Left renal pelvis (tissue), 4 donors: Measurements from ENCODE around the gene SGTA. TPM values are rescaled to one million over a fixed set of nuclear protein-coding genes. Genes with fewer than 3 reads are reported as not detected.
"Not testable (repeated sequence)": the region's sequence is repeated elsewhere in the genome, so short reads cannot be mapped to it uniquely, and the experiment has no call there.

Source experiments
- DNase-seq, 4 donors: peaks; one replicate each; pipeline ENCODE4 v3.0.0-alpha.2; 2013; ENCODE audit warnings: low read depth in 4 of 4, low spot score in 3 of 4
- polyA plus RNA-seq, 4 donors: library from polyadenylated mRNA; unstranded; fragments of 120-200 nt; gene quantifications; one replicate each; pipeline ENCODE4 v1.2.1, GENCODE V29; 2013; ENCODE audit not compliant: insufficient read length in 4 of 4

The SGTA gene
- polyA plus RNA-seq, 4 donors = 41.8 to 64.0 (median 50.8) TPM

- DNase-seq = no peak
These were observed 66.1 kb downstream of the SGTA start for GRCh38 chr19:2716722-2717637.

DNA sequence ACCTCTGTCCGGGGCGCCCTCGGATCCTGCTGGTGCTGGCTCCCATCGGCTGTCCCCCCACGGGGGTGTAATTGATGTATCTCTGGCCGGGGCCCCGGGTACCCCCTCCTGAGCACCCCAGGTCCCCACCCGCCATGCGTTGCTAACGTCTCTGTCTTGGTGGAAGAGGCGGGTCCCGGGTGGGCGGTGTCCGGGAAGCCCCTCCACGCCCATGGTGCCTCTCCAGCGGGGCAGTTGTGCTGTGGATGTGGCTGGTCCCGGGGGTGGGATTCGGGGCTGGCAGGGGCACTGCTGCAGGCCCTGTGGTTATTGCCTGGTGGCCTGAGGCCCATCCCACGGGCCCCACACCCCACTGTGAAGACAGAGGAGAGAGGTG is 66.8 kb downstream of the SGTA start:
- DNase-seq = no peak

GRCh38 chr19:2715470-2716274 is 67.4 kb downstream of the SGTA start:
- DNase-seq = no peak

DNA sequence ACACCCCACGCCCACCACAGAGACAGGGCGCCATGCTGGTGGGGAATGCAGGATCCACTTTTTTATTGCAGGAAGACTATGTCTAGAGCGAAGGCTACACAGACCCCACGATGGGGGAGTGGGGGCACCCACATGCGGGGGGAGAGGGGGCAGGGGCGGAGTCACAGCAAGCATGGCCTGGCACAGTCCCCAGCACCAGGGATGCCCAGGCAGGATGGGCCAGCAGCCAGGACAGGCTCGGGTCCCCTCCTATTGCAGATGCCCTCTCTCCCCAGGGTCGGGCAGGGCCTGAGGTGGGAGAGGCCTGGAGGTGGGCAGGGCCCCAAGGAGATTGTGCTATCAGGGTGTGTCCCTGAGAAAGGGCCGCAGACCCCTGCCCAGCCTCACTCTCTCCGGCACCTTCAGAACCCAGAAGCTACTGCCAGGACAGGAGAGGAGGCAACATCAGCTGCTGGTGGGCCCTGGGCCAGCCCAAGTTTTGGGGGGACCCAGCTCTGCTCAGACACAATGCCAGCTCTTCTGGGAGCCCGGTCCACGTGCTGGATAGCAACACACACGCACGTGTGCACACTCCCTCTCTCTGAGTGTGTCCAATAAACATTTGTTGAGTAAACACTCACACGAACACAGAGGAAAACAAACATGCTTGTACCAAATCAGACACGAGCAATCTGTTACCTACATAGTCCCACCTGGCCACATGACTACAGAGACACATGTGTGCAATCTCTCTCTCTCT is 68.4 kb downstream of the SGTA start:
- DNase-seq = no peak

- DNase-seq = not testable (repeated sequence)
These were observed 69.0 kb downstream of the SGTA start for GRCh38 chr19:2714102-2714501.

DNA sequence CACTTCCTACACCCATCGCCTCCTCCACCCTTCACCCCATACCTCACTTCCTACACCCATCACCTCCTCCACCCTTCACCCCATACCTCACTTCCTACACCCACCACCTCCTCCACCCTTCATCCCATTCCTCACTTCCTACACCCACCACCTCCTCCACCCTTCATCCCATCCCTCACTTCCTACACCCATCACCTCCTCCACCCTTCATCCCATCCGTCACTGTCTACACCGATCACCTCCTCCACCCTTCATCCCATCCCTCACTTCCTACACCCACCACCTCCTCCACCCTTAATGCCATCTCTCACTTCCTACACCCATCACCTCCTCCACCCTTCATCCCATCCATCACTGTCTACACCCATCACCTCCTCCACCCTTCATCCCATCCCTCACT is 69.9 kb downstream of the SGTA start:
- not testable (repeated sequence) for DNase-seq

DNA sequence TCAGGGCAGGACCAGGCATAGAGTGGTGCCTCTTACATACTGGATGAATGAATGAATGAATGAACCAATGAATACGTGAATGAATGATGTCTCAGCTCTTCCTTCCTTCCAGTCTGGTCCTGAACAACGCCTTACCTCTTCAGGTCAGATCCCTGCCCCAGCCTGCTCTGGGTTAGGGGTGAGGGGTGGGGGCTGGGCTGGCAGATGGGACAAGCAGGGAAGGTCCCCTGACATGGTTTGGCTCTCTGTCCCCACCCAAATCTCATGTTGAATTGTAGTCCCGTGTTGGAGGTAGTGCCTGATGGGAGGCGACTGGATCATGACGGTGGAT is 71.2 kb downstream of the SGTA start:
- DNase-seq = no peak

GRCh38 chr19:2711172-2711874 is 71.8 kb downstream of the SGTA start:
- DNase-seq = no peak

- DNase-seq = no peak
These were observed 76.8 kb downstream of the SGTA start for GRCh38 chr19:2706251-2706650.

Other genes starting within 250 kb of the SGTA start
- gene GNG7, start 80.6 kb downstream of the SGTA start, polyA plus RNA-seq = 1 to 10 TPM; 5.3 to 7.1 (median 5.5) TPM
- gene DIRAS1, start 61.9 kb downstream of the SGTA start, polyA plus RNA-seq = 1 to 10 TPM; 3.2 to 5.3 (median 3.5) TPM
- gene SLC39A3, start 43.3 kb downstream of the SGTA start, polyA plus RNA-seq = 10 to 100 TPM; 23.8 to 31.5 (median 27.1) TPM
- 10 to 100 TPM; 28.9 to 62.2 (median 41.2) TPM for gene THOP1, start 2.2 kb upstream of the SGTA start, polyA plus RNA-seq
- 1 to 10 TPM; 7.4 to 9.9 (median 9.2) TPM for gene ZNF554, start 36.6 kb upstream of the SGTA start, polyA plus RNA-seq
- gene ZNF555, start 58.2 kb upstream of the SGTA start, polyA plus RNA-seq = 10 to 100 TPM; 10.0 to 14.7 (median 11.9) TPM
- 1 to 10 TPM in 2 of 4 donors, under 1 TPM in 2; 0.58 to 1.3 (median 1.0) TPM for gene ZNF556, start 84.1 kb upstream of the SGTA start, polyA plus RNA-seq
- gene ZNF57, start 117.7 kb upstream of the SGTA start, polyA plus RNA-seq = 1 to 10 TPM; 4.9 to 9.2 (median 7.7) TPM
- gene ZNF77, start 161.7 kb upstream of the SGTA start, polyA plus RNA-seq = 1 to 10 TPM; 6.5 to 8.1 (median 7.3) TPM
- 10 to 100 TPM in 1 of 4 donors, 1 to 10 TPM in 3; 1.9 to 10.5 (median 7.5) TPM for gene TLE6, start 194.3 kb upstream of the SGTA start, polyA plus RNA-seq
- 10 to 100 TPM; 39.1 to 68.7 (median 43.7) TPM for gene TLE2, start 246.0 kb upstream of the SGTA start, polyA plus RNA-seq